Sigmoid colon (tissue), 7 donors: ENCODE data around the gene ARID5B. TPM values are rescaled to one million over a fixed set of nuclear protein-coding genes. Genes with fewer than 3 reads are reported as not detected.
A peak's percentile ranks its signal among the peaks of the same experiment; 100 is the strongest.

Experiments used
- DNase-seq: peaks from one replicate; pipeline ENCODE4 v3.0.0-alpha.2; 2019
- H3K27ac ChIP-seq, 4 donors: fragments of 200-600 bp; sonication (generic); one replicate each; pipeline ENCODE4 v1.5.1; 2016 to 2019; ENCODE audit warnings: mild to moderate bottlenecking in 1 of 4
- H3K27me3 ChIP-seq, 3 donors: fragments of 200-600 bp; sonication (generic); one replicate each; pipeline ENCODE4 v1.5.1; 2019; ENCODE audit warnings: mild to moderate bottlenecking in 1 of 3
- H3K36me3 ChIP-seq, 4 donors: fragments of 200-600 bp; sonication (generic); one replicate each; pipeline ENCODE4 v1.5.1; 2016 to 2019
- H3K4me1 ChIP-seq, 4 donors: fragments of 200-600 bp; sonication (generic); one replicate each; pipeline ENCODE4 v1.5.1; 2017 to 2019
- H3K4me3 ChIP-seq, 4 donors: fragments of 200-600 bp; sonication (generic); one replicate each; pipeline ENCODE4 v1.5.1; 2017 to 2019; ENCODE audit warnings: mild to moderate bottlenecking in 2 of 4, moderate library complexity in 1 of 4
- H3K9me3 ChIP-seq, 4 donors: fragments of 200-600 bp in 3 of 4; sonication (generic) in 3 of 4; one replicate each; pipeline versions ENCODE4 v1.5.1 to v1.6.1; 2013 to 2019
- EP300 ChIP-seq, 4 donors: sonication (generic); formaldehyde crosslinking; IDR thresholded peaks; one replicate each; pipeline ENCODE4 v1.6.1; 2017; ENCODE audit warnings: antibody characterized with exemption in 4 of 4
- POLR2A ChIP-seq, 2 donors: fragments of 450-650 bp; IDR thresholded peaks; one replicate each; pipeline ENCODE4 v1.6.1; 2016; ENCODE audit warnings: antibody characterized with exemption in 2 of 2, mild to moderate bottlenecking in 2 of 2, moderate library complexity in 2 of 2
- POLR2AphosphoS5 ChIP-seq, 4 donors: sonication (generic); formaldehyde crosslinking; IDR thresholded peaks; one replicate each; pipeline ENCODE4 v1.6.1; 2017; ENCODE audit warnings: antibody characterized with exemption in 4 of 4
- WGBS, 2 donors: extraction: QIAGEN DNeasy Blood & Tissue Kit; methylation state at CpG; one replicate each; pipeline ENCODE4 v1.1.7; 2013; 5-methylcytosine and 5-hydroxymethylcytosine counted together
- intact Hi-C: fragments of 100-400 bp; cut with DNase I; formaldehyde crosslinking; loops from one replicate; pipeline ENCODE4 v1.15.1; 2023
- polyA plus RNA-seq, 3 donors: library from polyadenylated mRNA; stranded (reverse); fragments of 200-250 nt; gene quantifications; one replicate each; pipeline ENCODE4 v1.2.3, GENCODE V29; 2013
- total RNA-seq, 4 donors: library from RNA; depleted of rRNA; stranded (reverse); fragments of >200 nt; gene quantifications; one replicate each; pipeline ENCODE4 v1.1.0, GENCODE V29; 2016
- TF ChIP-seq, protein P1 (sequence below), 4 experiments: fragments of 450-650 bp in 3 of 4; fragments of 200-600 bp in 1 of 4; IDR thresholded peaks; one replicate each; pipeline ENCODE4 v1.5.1; 2016 to 2019; ENCODE audit warnings: antibody characterized with exemption in 4 of 4, mild to moderate bottlenecking in 3 of 4, moderate library complexity in 2 of 4
- donor health status: healthy with polysubstance abuse.
- donor health status: Bipolar disorder and iron deficiency.
- donor health status: healthy.

The ARID5B gene
- total and polyA plus RNA-seq, 7 donors: 2.3 to 109 (median 29.6) TPM

DNA sequence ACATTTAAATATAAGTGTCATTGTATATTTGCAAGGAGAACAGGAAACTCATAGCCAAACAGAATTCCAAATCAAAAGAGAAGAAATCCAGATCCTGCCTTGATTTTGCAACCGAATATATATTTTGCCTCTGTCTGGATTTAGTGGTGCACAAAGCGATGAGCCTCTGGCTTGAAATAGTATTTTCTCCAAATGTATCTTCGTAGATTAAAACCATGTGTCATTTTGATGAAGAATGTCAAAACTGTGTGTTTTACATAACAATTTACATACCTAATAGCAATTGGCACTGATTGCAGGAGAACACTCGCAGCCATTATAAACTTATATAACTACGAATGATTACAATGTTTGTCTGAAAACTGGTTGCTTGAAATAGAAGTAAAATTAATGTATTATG lies 156.4 kb downstream of the ARID5B start:
- Histone ChIP-seq H3K27ac (peak overlapping the region; percentile 67 to 95 (median 86)), H3K9me3 (no peaks in the 10 kb centered on the region), H3K4me1 (peaks cover 0 to 92% (median 81%) of the 10 kb centered on the region in 4 donors), H3K36me3 (peaks cover 0 to 56% (median 7%) of the 10 kb centered on the region in 4 donors), H3K4me3 (peak overlapping the region in 2 of 4 donors; percentile 4 to 21), H3K27me3 (no peaks in the 10 kb centered on the region)
- TF ChIP-seq POLR2A (IDR thresholded peaks at IDR 0.05): no peak
- TF ChIP-seq, protein P1, sequence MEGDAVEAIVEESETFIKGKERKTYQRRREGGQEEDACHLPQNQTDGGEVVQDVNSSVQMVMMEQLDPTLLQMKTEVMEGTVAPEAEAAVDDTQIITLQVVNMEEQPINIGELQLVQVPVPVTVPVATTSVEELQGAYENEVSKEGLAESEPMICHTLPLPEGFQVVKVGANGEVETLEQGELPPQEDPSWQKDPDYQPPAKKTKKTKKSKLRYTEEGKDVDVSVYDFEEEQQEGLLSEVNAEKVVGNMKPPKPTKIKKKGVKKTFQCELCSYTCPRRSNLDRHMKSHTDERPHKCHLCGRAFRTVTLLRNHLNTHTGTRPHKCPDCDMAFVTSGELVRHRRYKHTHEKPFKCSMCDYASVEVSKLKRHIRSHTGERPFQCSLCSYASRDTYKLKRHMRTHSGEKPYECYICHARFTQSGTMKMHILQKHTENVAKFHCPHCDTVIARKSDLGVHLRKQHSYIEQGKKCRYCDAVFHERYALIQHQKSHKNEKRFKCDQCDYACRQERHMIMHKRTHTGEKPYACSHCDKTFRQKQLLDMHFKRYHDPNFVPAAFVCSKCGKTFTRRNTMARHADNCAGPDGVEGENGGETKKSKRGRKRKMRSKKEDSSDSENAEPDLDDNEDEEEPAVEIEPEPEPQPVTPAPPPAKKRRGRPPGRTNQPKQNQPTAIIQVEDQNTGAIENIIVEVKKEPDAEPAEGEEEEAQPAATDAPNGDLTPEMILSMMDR (IDR thresholded peaks at IDR 0.05): no peak
- no peak for TF ChIP-seq EP300 (IDR thresholded peaks at IDR 0.05)
- TF ChIP-seq POLR2AphosphoS5 (IDR thresholded peaks at IDR 0.05): peak in 1 of 4 donors; percentile 7
- no peak for DNase-seq
- 62 to 74% methylated on average over 5 of the region's 5 CpGs for WGBS, 2 donors
- intact Hi-C loops: loop anchor here (10.0 kb wide), 2 partner anchors 393 to 1243 kb away; partner anchors contain the start of gene CABCOCO1

DNA sequence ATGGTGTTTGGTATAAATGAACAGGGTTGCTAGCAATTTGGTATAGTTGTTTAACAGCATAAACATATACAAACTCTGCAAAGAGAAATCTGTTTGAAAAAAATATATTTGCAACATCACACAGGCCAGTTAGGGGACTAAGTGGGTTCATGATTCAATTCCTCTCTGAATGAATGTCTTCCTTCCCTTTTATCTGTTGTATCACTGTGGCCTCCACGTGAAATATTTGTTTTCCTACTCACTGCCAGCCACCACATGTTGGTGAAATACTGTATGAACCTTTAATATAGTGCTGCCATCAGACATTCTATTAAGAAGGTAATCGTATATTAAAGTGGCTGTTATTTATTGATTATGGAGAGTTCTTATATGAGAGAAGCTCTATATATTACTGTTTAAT lies 157.0 kb downstream of the ARID5B start:
- no peak for TF ChIP-seq EP300 (IDR thresholded peaks at IDR 0.05)
- no peak for TF ChIP-seq POLR2A (IDR thresholded peaks at IDR 0.05)
- TF ChIP-seq POLR2AphosphoS5 (IDR thresholded peaks at IDR 0.05): no peak
- TF ChIP-seq, protein P1 (IDR thresholded peaks at IDR 0.05): no peak
- no peak for DNase-seq
- Histone ChIP-seq H3K36me3 (peaks cover 0 to 51% (median 4%) of the 10 kb centered on the region in 4 donors), H3K27ac (peak overlapping the region; percentile 67 to 95 (median 86)), H3K4me3 (peak overlapping the region in 1 of 4 donors; percentile 21), H3K9me3 (no peaks in the 10 kb centered on the region), H3K4me1 (peaks cover 0 to 90% (median 78%) of the 10 kb centered on the region in 4 donors), H3K27me3 (no peaks in the 10 kb centered on the region)
- 51 to 55% methylated on average over 2 of the region's 2 CpGs for WGBS, 2 donors
- intact Hi-C loops: loop anchor here (10.0 kb wide), 2 partner anchors 394 to 1244 kb away; partner anchors contain the start of gene CABCOCO1

DNA sequence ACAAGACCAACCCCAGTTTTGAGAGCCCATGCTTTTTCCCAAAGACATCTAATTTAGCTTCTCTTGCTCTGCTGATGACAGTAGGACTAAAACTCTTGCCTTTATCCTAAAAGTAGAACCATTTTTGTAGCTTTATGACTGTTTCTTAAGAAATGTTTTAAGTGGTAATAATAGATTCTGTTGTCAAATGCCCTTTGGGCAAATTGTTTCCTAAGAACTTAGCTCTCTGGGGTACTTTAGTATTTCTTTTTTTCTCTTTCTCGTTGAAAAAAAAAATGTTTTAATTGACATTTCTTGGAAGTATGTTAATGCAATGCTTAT lies 157.4 kb downstream of the ARID5B start:
- Histone ChIP-seq H3K9me3 (no peaks in the 10 kb centered on the region), H3K27ac (peak overlapping the region; percentile 67 to 95 (median 86)), H3K4me1 (peaks cover 0 to 90% (median 78%) of the 10 kb centered on the region in 4 donors), H3K4me3 (no peak overlapping the region), H3K27me3 (no peaks in the 10 kb centered on the region), H3K36me3 (peaks cover 0 to 49% (median 4%) of the 10 kb centered on the region in 4 donors)
- TF ChIP-seq EP300 (IDR thresholded peaks at IDR 0.05) (no peak), POLR2A (IDR thresholded peaks at IDR 0.05) (no peak), POLR2AphosphoS5 (IDR thresholded peaks at IDR 0.05) (no peak)
- TF ChIP-seq, protein P1 (IDR thresholded peaks at IDR 0.05): no peak
- intact Hi-C loops: loop anchor here (10.0 kb wide), 2 partner anchors 394 to 1244 kb away; partner anchors contain the start of gene CABCOCO1
- DNase-seq: no peak
- 8 to 50% methylated on average over 1 of the region's 1 CpG for WGBS, 2 donors

DNA sequence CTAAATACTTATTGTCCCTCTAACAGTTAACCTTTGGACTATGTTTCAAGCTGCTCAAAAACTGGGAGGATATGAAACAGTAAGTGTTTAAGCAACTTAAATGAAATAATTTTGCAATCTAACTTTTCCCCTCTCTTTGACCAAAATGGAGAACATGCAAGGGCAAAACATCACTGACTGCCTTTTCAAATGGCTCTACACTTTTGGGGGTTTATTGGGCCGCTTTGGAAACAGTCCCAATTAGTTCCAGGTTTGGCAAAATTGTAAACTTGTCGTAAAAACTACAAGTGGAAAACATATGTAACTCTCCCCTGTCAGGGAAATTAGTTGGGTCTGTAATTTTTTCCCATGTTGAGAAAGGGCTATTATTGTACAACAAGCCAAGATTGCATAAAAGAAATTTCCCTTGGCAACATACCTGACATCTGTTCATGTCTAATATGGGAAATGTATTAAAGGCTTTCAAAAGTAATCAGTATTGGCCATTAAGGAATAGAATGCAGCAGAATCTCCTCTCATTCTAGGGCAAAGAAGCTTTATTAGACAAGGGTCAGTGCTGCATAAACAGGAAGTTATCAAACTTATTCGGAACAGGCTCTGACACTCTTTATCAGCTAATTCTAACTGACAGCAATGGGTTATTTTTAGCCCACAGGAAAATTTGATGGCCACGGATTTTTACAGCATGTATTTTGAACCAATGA lies 157.9 kb downstream of the ARID5B start:
- Histone ChIP-seq H3K27ac (peak overlapping the region; percentile 67 to 95 (median 86)), H3K9me3 (no peaks in the 10 kb centered on the region), H3K27me3 (no peaks in the 10 kb centered on the region), H3K36me3 (peaks cover 0 to 44% (median 4%) of the 10 kb centered on the region in 4 donors), H3K4me3 (no peak overlapping the region), H3K4me1 (peaks cover 0 to 90% (median 78%) of the 10 kb centered on the region in 4 donors)
- 11 to 32% methylated on average over 4 of the region's 4 CpGs for WGBS, 2 donors
- no peak for TF ChIP-seq POLR2A (IDR thresholded peaks at IDR 0.05)
- TF ChIP-seq POLR2AphosphoS5 (IDR thresholded peaks at IDR 0.05): peak; percentile 20 to 51 (median 26)
- DNase-seq: no peak
- intact Hi-C loops: loop anchor here (10.0 kb wide), 2 partner anchors 395 to 1245 kb away; partner anchors contain the start of gene CABCOCO1

DNA sequence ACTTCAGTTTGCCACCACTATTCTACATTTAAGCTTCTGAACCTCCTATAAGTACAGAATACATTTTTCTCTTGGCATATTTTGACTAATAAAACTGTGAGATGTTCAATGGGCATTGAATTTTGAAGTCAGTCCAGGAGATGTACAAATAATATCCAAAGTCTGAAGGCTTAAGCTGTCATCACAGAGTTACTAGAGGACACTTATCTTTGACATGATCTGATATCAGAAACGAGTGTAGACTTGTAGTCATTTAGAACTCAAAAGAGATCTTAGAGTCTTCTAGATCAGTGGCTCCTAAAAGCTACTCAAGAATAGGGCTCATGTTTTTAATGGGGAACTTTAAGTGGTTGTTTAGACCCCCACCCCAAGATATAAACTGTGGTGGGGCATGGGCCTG lies 160.5 kb downstream of the ARID5B start:
- intact Hi-C loops: no loop called here
- no peak for TF ChIP-seq POLR2A (IDR thresholded peaks at IDR 0.05)
- TF ChIP-seq POLR2AphosphoS5 (IDR thresholded peaks at IDR 0.05): no peak
- no peak for TF ChIP-seq EP300 (IDR thresholded peaks at IDR 0.05)
- TF ChIP-seq, protein P1 (IDR thresholded peaks at IDR 0.05): no peak
- H3K4me1 ChIP-seq: peaks cover 0 to 81% (median 57%) of the 10 kb centered on the region in 4 donors
- H3K27me3 ChIP-seq: no peaks in the 10 kb centered on the region
- 68 to 77% methylated on average over 1 of the region's 1 CpG for WGBS, 2 donors
- H3K9me3 ChIP-seq: no peaks in the 10 kb centered on the region
- no peak for DNase-seq
- H3K4me3 ChIP-seq: no peak overlapping the region
- peaks cover under 1 to 53% (median 6%) of the 10 kb centered on the region in 4 donors for H3K36me3 ChIP-seq
- peak overlapping the region; percentile 15 to 95 (median 72) for H3K27ac ChIP-seq
